Upper lobe of left lung (tissue), 4 donors: ENCODE results near the gene PARL.

Experiments
- CTCF ChIP-seq, 6 experiments: fragments of 450-650 bp in 4 of 6; fragments of 200-600 bp in 2 of 6; sonication (generic) in 2 of 6; IDR thresholded peaks; one replicate each; pipeline ENCODE4 v1.5.1; 2016 to 2019; ENCODE audit warnings: antibody characterized with exemption in 6 of 6
- EP300 ChIP-seq, 4 donors: sonication (generic); formaldehyde crosslinking; IDR thresholded peaks; one replicate each; pipeline ENCODE4 v1.5.1; 2017; ENCODE audit warnings: antibody characterized with exemption in 4 of 4, control low read depth in 2 of 4

GRCh38 chr3:183839751-183840150, 44.9 kb downstream of the PARL start:
- TF ChIP-seq CTCF (IDR thresholded peaks at IDR 0.05): no peak
- TF ChIP-seq EP300 (IDR thresholded peaks at IDR 0.05): no peak
